HepG2 (cell line): ENCODE measurements around the gene C9orf78. TPM values are rescaled to one million over a fixed set of nuclear protein-coding genes. Genes with fewer than 3 reads are reported as not detected.

Experiments
- FOXK2 ChIP-seq: fragments of 450-650 bp; IDR thresholded peaks from 2 replicates; pipeline ENCODE4 v1.6.1; 2016
- FOXP1 ChIP-seq, 2 experiments: fragments of 450-650 bp in 1 of 2; IDR thresholded peaks; 2 replicates each; pipeline ENCODE4 v1.6.1; 2017 to 2018; ENCODE audit warnings: antibody characterized with exemption in 1 of 2
- HDAC1 ChIP-seq: sonication (generic); formaldehyde crosslinking; IDR thresholded peaks from 2 replicates; pipeline ENCODE4 v1.5.1; 2020; ENCODE audit warnings: mild to moderate bottlenecking, missing genetic modification reagents
- IRX3 ChIP-seq: sonication (generic); formaldehyde crosslinking; IDR thresholded peaks from 2 replicates; pipeline ENCODE4 v1.8.1; 2023; ENCODE audit warnings: mild to moderate bottlenecking, low read depth, missing genetic modification reagents, borderline replicate concordance
- KLF13 ChIP-seq: sonication (generic); formaldehyde crosslinking; IDR thresholded peaks from 2 replicates; pipeline ENCODE4 v1.4.0; 2020; ENCODE audit warnings: mild to moderate bottlenecking, missing genetic modification reagents
- PRPF4 ChIP-seq: fragments of 200-400 bp; formaldehyde crosslinking; IDR thresholded peaks from 2 replicates; pipeline ENCODE4 v1.6.1; 2016; ENCODE audit warnings: low read length, low read depth; ENCODE audit not compliant: poor library complexity, severe bottlenecking
- SP1 ChIP-seq, 2 experiments: fragments of 450-650 bp in 1 of 2; sonication (generic) in 1 of 2; formaldehyde crosslinking in 1 of 2; IDR thresholded peaks; 2 replicates each; pipeline versions ENCODE4 v1.4.0 to v1.6.1; 2016 to 2020; ENCODE audit warnings: missing genetic modification reagents in 1 of 2
- SPEN ChIP-seq: sonication (generic); formaldehyde crosslinking; IDR thresholded peaks from 2 replicates; pipeline ENCODE4 v1.5.1; 2020; ENCODE audit warnings: low read depth, mild to moderate bottlenecking, missing genetic modification reagents
- TRIM24 ChIP-seq: sonication (generic); formaldehyde crosslinking; IDR thresholded peaks from 2 replicates; pipeline ENCODE4 v1.8.0; 2022; ENCODE audit warnings: mild to moderate bottlenecking, missing genetic modification reagents
- ZBTB38 ChIP-seq: sonication (generic); formaldehyde crosslinking; IDR thresholded peaks from 2 replicates; pipeline ENCODE4 v1.5.1; 2020; ENCODE audit warnings: mild to moderate bottlenecking, missing genetic modification reagents
- ZKSCAN5 ChIP-seq: sonication (generic); formaldehyde crosslinking; IDR thresholded peaks from 2 replicates; pipeline ENCODE4 v1.5.1; 2020; ENCODE audit warnings: mild to moderate bottlenecking, missing genetic modification reagents
- ZNF367 ChIP-seq: sonication (generic); formaldehyde crosslinking; IDR thresholded peaks from 2 replicates; pipeline ENCODE4 v1.4.0; 2020; ENCODE audit warnings: missing genetic modification reagents, borderline replicate concordance
- ZNF567 ChIP-seq: sonication (generic); formaldehyde crosslinking; IDR thresholded peaks from 2 replicates; pipeline ENCODE4 v1.8.1; 2023; ENCODE audit warnings: mild to moderate bottlenecking, missing genetic modification reagents, borderline replicate concordance
- ZNF713 ChIP-seq: sonication (generic); formaldehyde crosslinking; IDR thresholded peaks from 2 replicates; pipeline ENCODE4 v1.4.0; 2020; ENCODE audit warnings: mild to moderate bottlenecking, missing genetic modification reagents
- ZSCAN25 ChIP-seq: sonication (generic); formaldehyde crosslinking; IDR thresholded peaks from 2 replicates; pipeline ENCODE4 v1.8.0; 2022; ENCODE audit warnings: mild to moderate bottlenecking, missing genetic modification reagents
- polyA plus RNA-seq, 8 experiments: library from polyadenylated mRNA; depleted of rRNA in 3 of 8; stranded (reverse) in 7 of 8; unstranded in 1 of 8; fragments of >200 nt; fragmentation: Illumina TruSeq in 4 of 8; extraction: Trizol in 4 of 8; gene quantifications; 2 replicates each; pipeline versions ENCODE4 v1.2.1 to v1.2.3, GENCODE V29; 2011 to 2016; ENCODE audit warnings: low read depth in 4 of 8, missing spikeins in 1 of 8, mixed read lengths in 1 of 8; ENCODE audit not compliant: insufficient read depth in 1 of 8
- total RNA-seq, 5 experiments: library from RNA; depleted of rRNA; stranded (reverse); fragments of >200 nt; fragmentation: Illumina TruSeq; extraction: Trizol; gene quantifications; 2 replicates each; pipeline ENCODE4 v1.2.3, GENCODE V29; 2016; ENCODE audit warnings: low read depth in 1 of 5
- TF ChIP-seq, protein P1 (sequence below): sonication (generic); formaldehyde crosslinking; IDR thresholded peaks from 2 replicates; pipeline ENCODE4 v1.5.1; 2020; ENCODE audit warnings: missing genetic modification reagents, mild to moderate bottlenecking, borderline replicate concordance
- TF ChIP-seq, protein P2 (sequence below): sonication (generic); formaldehyde crosslinking; IDR thresholded peaks from 2 replicates; pipeline ENCODE4 v1.5.0; 2020; ENCODE audit warnings: missing genetic modification reagents
- TF ChIP-seq, protein P3 (sequence below): sonication (generic); formaldehyde crosslinking; IDR thresholded peaks from 2 replicates; pipeline ENCODE4 v1.4.0; 2020; ENCODE audit warnings: mild to moderate bottlenecking, missing genetic modification reagents, borderline replicate concordance
- TF ChIP-seq, protein P4 (sequence below): sonication (generic); formaldehyde crosslinking; IDR thresholded peaks from 2 replicates; pipeline ENCODE4 v1.4.0; 2020; ENCODE audit warnings: missing genetic modification reagents

Gene C9orf78
- total and polyA plus RNA-seq, 2 of the 13 experiments (the other 11 are each of a cell fraction or from before 2014, with no cell fraction given): 18.4 to 35.5 TPM

DNA sequence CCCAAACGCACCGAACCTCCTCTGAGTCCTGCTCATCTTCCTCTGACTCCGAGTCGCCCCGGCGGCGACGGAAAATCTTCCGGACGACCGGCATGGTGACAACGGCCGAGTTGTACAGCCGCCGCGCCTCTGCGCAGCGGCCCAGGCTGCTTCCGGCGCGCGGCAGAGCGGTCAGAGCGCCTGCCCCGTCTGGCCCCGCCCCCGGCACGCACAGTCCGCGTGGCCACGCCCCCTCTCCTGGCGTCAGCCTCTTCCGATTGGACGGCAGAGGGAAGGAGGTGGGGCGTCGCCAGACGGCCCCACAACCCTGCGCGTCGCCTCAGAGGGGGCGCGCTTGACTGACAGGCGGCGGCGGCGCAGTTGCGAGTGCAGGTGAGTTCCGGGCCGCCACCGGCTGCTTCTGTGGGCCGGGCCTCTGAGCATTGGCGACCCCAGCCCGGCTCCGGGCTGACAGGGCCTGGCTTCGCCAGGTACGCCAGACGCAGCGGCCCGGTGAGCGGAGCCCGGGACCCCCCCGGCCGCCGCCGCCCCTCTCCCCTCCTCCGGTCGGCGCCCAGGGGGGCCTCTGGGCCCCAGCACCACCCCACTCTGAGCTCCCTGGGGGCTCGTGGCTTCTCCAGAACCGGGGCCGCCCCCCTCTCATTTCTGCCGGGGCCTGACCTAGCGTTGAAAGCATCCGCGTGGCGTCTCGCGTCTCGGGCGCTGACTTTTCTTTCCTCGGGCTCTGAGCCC is at the start of gene C9orf78, which contains the start of gene USP20 (continued):
- TF ChIP-seq, protein P1, sequence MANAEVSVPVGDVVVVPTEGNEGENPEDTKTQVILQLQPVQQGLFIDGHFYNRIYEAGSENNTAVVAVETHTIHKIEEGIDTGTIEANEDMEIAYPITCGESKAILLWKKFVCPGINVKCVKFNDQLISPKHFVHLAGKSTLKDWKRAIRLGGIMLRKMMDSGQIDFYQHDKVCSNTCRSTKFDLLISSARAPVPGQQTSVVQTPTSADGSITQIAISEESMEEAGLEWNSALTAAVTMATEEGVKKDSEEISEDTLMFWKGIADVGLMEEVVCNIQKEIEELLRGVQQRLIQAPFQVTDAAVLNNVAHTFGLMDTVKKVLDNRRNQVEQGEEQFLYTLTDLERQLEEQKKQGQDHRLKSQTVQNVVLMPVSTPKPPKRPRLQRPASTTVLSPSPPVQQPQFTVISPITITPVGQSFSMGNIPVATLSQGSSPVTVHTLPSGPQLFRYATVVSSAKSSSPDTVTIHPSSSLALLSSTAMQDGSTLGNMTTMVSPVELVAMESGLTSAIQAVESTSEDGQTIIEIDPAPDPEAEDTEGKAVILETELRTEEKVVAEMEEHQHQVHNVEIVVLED (CRISPR knock-in tag): peak; percentile 94
- peak; percentile 93 for TF ChIP-seq HDAC1 (CRISPR knock-in tag)
- no peak for TF ChIP-seq ZNF367 (CRISPR knock-in tag)
- TF ChIP-seq PRPF4: no peak
- TF ChIP-seq ZBTB38: no peak; the same call in 1 of the 2 replicates
- TF ChIP-seq IRX3 (CRISPR knock-in tag): no peak
- no peak for TF ChIP-seq SP1 (IDR thresholded peaks at IDR 0.05)
- TF ChIP-seq SP1 (CRISPR knock-in tag; IDR thresholded peaks at IDR 0.05): peak; percentile 98
- TF ChIP-seq, protein P2, sequence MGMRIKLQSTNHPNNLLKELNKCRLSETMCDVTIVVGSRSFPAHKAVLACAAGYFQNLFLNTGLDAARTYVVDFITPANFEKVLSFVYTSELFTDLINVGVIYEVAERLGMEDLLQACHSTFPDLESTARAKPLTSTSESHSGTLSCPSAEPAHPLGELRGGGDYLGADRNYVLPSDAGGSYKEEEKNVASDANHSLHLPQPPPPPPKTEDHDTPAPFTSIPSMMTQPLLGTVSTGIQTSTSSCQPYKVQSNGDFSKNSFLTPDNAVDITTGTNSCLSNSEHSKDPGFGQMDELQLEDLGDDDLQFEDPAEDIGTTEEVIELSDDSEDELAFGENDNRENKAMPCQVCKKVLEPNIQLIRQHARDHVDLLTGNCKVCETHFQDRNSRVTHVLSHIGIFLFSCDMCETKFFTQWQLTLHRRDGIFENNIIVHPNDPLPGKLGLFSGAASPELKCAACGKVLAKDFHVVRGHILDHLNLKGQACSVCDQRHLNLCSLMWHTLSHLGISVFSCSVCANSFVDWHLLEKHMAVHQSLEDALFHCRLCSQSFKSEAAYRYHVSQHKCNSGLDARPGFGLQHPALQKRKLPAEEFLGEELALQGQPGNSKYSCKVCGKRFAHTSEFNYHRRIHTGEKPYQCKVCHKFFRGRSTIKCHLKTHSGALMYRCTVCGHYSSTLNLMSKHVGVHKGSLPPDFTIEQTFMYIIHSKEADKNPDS (CRISPR knock-in tag): no peak
- no peak for TF ChIP-seq ZNF567
- no peak for TF ChIP-seq TRIM24 (CRISPR knock-in tag)
- no peak for TF ChIP-seq FOXP1 (IDR thresholded peaks at IDR 0.05)
- TF ChIP-seq FOXP1 (CRISPR knock-in tag; IDR thresholded peaks at IDR 0.05): no peak
- TF ChIP-seq SPEN (CRISPR knock-in tag): peak; percentile 58; the same call in 1 of the 2 replicates
- TF ChIP-seq, protein P3, sequence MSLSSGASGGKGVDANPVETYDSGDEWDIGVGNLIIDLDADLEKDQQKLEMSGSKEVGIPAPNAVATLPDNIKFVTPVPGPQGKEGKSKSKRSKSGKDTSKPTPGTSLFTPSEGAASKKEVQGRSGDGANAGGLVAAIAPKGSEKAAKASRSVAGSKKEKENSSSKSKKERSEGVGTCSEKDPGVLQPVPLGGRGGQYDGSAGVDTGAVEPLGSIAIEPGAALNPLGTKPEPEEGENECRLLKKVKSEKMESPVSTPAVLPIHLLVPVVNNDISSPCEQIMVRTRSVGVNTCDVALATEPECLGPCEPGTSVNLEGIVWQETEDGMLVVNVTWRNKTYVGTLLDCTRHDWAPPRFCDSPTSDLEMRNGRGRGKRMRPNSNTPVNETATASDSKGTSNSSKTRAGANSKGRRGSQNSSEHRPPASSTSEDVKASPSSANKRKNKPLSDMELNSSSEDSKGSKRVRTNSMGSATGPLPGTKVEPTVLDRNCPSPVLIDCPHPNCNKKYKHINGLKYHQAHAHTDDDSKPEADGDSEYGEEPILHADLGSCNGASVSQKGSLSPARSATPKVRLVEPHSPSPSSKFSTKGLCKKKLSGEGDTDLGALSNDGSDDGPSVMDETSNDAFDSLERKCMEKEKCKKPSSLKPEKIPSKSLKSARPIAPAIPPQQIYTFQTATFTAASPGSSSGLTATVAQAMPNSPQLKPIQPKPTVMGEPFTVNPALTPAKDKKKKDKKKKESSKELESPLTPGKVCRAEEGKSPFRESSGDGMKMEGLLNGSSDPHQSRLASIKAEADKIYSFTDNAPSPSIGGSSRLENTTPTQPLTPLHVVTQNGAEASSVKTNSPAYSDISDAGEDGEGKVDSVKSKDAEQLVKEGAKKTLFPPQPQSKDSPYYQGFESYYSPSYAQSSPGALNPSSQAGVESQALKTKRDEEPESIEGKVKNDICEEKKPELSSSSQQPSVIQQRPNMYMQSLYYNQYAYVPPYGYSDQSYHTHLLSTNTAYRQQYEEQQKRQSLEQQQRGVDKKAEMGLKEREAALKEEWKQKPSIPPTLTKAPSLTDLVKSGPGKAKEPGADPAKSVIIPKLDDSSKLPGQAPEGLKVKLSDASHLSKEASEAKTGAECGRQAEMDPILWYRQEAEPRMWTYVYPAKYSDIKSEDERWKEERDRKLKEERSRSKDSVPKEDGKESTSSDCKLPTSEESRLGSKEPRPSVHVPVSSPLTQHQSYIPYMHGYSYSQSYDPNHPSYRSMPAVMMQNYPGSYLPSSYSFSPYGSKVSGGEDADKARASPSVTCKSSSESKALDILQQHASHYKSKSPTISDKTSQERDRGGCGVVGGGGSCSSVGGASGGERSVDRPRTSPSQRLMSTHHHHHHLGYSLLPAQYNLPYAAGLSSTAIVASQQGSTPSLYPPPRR (CRISPR knock-in tag): no peak
- no peak for TF ChIP-seq ZSCAN25 (CRISPR knock-in tag)
- no peak for TF ChIP-seq ZKSCAN5 (CRISPR knock-in tag)
- no peak for TF ChIP-seq FOXK2
- TF ChIP-seq KLF13 (CRISPR knock-in tag): no peak
- no peak for TF ChIP-seq ZNF713 (CRISPR knock-in tag)
- TF ChIP-seq, protein P4, sequence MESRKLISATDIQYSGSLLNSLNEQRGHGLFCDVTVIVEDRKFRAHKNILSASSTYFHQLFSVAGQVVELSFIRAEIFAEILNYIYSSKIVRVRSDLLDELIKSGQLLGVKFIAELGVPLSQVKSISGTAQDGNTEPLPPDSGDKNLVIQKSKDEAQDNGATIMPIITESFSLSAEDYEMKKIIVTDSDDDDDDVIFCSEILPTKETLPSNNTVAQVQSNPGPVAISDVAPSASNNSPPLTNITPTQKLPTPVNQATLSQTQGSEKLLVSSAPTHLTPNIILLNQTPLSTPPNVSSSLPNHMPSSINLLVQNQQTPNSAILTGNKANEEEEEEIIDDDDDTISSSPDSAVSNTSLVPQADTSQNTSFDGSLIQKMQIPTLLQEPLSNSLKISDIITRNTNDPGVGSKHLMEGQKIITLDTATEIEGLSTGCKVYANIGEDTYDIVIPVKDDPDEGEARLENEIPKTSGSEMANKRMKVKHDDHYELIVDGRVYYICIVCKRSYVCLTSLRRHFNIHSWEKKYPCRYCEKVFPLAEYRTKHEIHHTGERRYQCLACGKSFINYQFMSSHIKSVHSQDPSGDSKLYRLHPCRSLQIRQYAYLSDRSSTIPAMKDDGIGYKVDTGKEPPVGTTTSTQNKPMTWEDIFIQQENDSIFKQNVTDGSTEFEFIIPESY (CRISPR knock-in tag): no peak
